ENCODE measurements around the gene CD44. TPM values are rescaled to one million over a fixed set of nuclear protein-coding genes. Genes with fewer than 3 reads are reported as not detected.
A peak's percentile ranks its signal among the peaks of the same experiment; 100 is the strongest.

CD44 gene
- total and polyA plus RNA-seq, 4 donors, result 28.9 to 72.2 (median 54.1) TPM

GRCh38 chr11:35272391-35272902 is 133.5 kb downstream of the CD44 start:
- Histone ChIP-seq H3K36me3 (ENCODE audit: control insufficient read depth, insufficient read depth, low read length) (peaks cover 7% of the 10 kb centered on the region), H3K27me3 (ENCODE audit: control insufficient read depth, insufficient read depth, low read length) (no peaks in the 10 kb centered on the region), H3K9me3 (ENCODE audit: control insufficient read depth, insufficient read depth, low read length) (no peaks in the 10 kb centered on the region), H3K4me1 (ENCODE audit: control insufficient read depth, insufficient read depth, low read length) (peaks cover 3% of the 10 kb centered on the region), H3K27ac (ENCODE audit: low read depth, low read length) (no peak overlapping the region), H3K4me3 (ENCODE audit: low read depth, low read length) (no peak overlapping the region)
- WGBS (ENCODE audit: insufficient coverage), result 83% methylated on average over 5 of the region's 5 CpGs
- no peak for DNase-seq (ENCODE audit: low read depth in 4 of 6, low spot score in 6 of 6)

- H3K27me3 ChIP-seq (ENCODE audit: control insufficient read depth, insufficient read depth, low read length), result no peaks in the 10 kb centered on the region
- no peaks in the 10 kb centered on the region for H3K9me3 ChIP-seq (ENCODE audit: control insufficient read depth, insufficient read depth, low read length)
- H3K4me1 ChIP-seq (ENCODE audit: control insufficient read depth, insufficient read depth, low read length), result peaks cover 3% of the 10 kb centered on the region
- H3K36me3 ChIP-seq (ENCODE audit: control insufficient read depth, insufficient read depth, low read length), result peaks cover 23% of the 10 kb centered on the region
- H3K27ac ChIP-seq (ENCODE audit: low read depth, low read length), result peak overlapping the region; percentile 74
- 21% methylated on average over 3 of the region's 6 CpGs for WGBS (ENCODE audit: insufficient coverage)
- peak in 5 of 6 donors; percentile 62 to 91 (median 69) for DNase-seq (ENCODE audit: low read depth in 4 of 6, low spot score in 6 of 6)
- no peak overlapping the region for H3K4me3 ChIP-seq (ENCODE audit: low read depth, low read length)
Observed at GRCh38 chr11:35274909-35275785, 136.2 kb downstream of the CD44 start.

DNA sequence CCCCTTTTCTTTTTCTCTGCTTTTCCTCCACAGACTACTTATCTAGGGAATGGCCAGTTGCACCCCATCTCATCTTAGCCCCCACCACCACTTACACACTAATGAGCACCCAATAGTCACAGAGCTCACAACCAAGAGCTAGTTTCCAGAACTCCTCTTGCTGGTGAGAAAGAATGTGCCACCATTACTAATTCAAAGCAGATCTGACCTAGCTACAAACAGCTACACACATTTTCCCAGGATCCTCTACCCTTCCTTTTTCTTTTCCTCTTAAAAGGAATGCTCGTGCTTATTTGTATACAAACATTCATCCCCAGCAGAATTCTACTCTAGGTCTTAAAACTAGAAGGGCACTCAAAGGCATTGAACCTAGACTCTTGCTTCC is 136.8 kb downstream of the CD44 start:
- peak in 3 of 6 donors; percentile 64 to 83 (median 80) for DNase-seq (ENCODE audit: low read depth in 4 of 6, low spot score in 6 of 6)
- H3K27ac ChIP-seq (ENCODE audit: low read depth, low read length), result peak overlapping the region; percentile 74
- WGBS (ENCODE audit: insufficient coverage), result 29% methylated on average over 1 of the region's 1 CpG

GRCh38 chr11:35276396-35277145 is 137.6 kb downstream of the CD44 start:
- WGBS (ENCODE audit: insufficient coverage), result 80% methylated on average over 1 of the region's 2 CpGs
- peaks cover 29% of the 10 kb centered on the region for H3K36me3 ChIP-seq (ENCODE audit: control insufficient read depth, insufficient read depth, low read length)
- no peak overlapping the region for H3K4me3 ChIP-seq (ENCODE audit: low read depth, low read length)
- H3K27ac ChIP-seq (ENCODE audit: low read depth, low read length), result peak overlapping the region; percentile 74
- DNase-seq (ENCODE audit: low read depth in 4 of 6, low spot score in 6 of 6), result peak in 1 of 6 donors; percentile 41
- peaks cover 3% of the 10 kb centered on the region for H3K4me1 ChIP-seq (ENCODE audit: control insufficient read depth, insufficient read depth, low read length)
- H3K27me3 ChIP-seq (ENCODE audit: control insufficient read depth, insufficient read depth, low read length), result no peaks in the 10 kb centered on the region
- H3K9me3 ChIP-seq (ENCODE audit: control insufficient read depth, insufficient read depth, low read length), result no peaks in the 10 kb centered on the region

More for the DNA sequence above, 136.8 kb downstream of the CD44 start:
- H3K27me3 ChIP-seq (ENCODE audit: control insufficient read depth, insufficient read depth, low read length), result no peaks in the 10 kb centered on the region
- peaks cover 27% of the 10 kb centered on the region for H3K36me3 ChIP-seq (ENCODE audit: control insufficient read depth, insufficient read depth, low read length)
- H3K9me3 ChIP-seq (ENCODE audit: control insufficient read depth, insufficient read depth, low read length), result no peaks in the 10 kb centered on the region
- H3K4me3 ChIP-seq (ENCODE audit: low read depth, low read length), result no peak overlapping the region
- H3K4me1 ChIP-seq (ENCODE audit: control insufficient read depth, insufficient read depth, low read length), result peaks cover 3% of the 10 kb centered on the region

- WGBS (ENCODE audit: insufficient coverage), result no CpG with 5 or more reads among the region's 2 CpGs
- Histone ChIP-seq H3K27me3 (ENCODE audit: control insufficient read depth, insufficient read depth, low read length) (no peaks in the 10 kb centered on the region), H3K9me3 (ENCODE audit: control insufficient read depth, insufficient read depth, low read length) (no peaks in the 10 kb centered on the region), H3K27ac (ENCODE audit: low read depth, low read length) (peak overlapping the region; percentile 43), H3K4me1 (ENCODE audit: control insufficient read depth, insufficient read depth, low read length) (peaks cover 3% of the 10 kb centered on the region), H3K4me3 (ENCODE audit: low read depth, low read length) (no peak overlapping the region), H3K36me3 (ENCODE audit: control insufficient read depth, insufficient read depth, low read length) (peaks cover 32% of the 10 kb centered on the region)
- DNase-seq (ENCODE audit: low read depth in 4 of 6, low spot score in 6 of 6), result no peak
Observed at GRCh38 chr11:35277827-35278226, 138.9 kb downstream of the CD44 start.

- no peaks in the 10 kb centered on the region for H3K9me3 ChIP-seq (ENCODE audit: control insufficient read depth, insufficient read depth, low read length)
- H3K27ac ChIP-seq (ENCODE audit: low read depth, low read length), result no peak overlapping the region
- H3K4me3 ChIP-seq (ENCODE audit: low read depth, low read length), result no peak overlapping the region
- WGBS (ENCODE audit: insufficient coverage), result no CpG with 5 or more reads among the region's 7 CpGs
- no peaks in the 10 kb centered on the region for H3K4me1 ChIP-seq (ENCODE audit: control insufficient read depth, insufficient read depth, low read length)
- peaks cover 28% of the 10 kb centered on the region for H3K36me3 ChIP-seq (ENCODE audit: control insufficient read depth, insufficient read depth, low read length)
- no peaks in the 10 kb centered on the region for H3K27me3 ChIP-seq (ENCODE audit: control insufficient read depth, insufficient read depth, low read length)
- no peak for DNase-seq (ENCODE audit: low read depth in 4 of 6, low spot score in 6 of 6)
Observed at GRCh38 chr11:35280727-35281126, 141.8 kb downstream of the CD44 start.

- no peak for DNase-seq (ENCODE audit: low read depth in 4 of 6, low spot score in 6 of 6)
- no peaks in the 10 kb centered on the region for H3K9me3 ChIP-seq (ENCODE audit: control insufficient read depth, insufficient read depth, low read length)
- H3K4me1 ChIP-seq (ENCODE audit: control insufficient read depth, insufficient read depth, low read length), result no peaks in the 10 kb centered on the region
- H3K27ac ChIP-seq (ENCODE audit: low read depth, low read length), result no peak overlapping the region
- no peak overlapping the region for H3K4me3 ChIP-seq (ENCODE audit: low read depth, low read length)
- WGBS (ENCODE audit: insufficient coverage), result 83% methylated on average over 1 of the region's 5 CpGs
- H3K36me3 ChIP-seq (ENCODE audit: control insufficient read depth, insufficient read depth, low read length), result peaks cover 28% of the 10 kb centered on the region
- H3K27me3 ChIP-seq (ENCODE audit: control insufficient read depth, insufficient read depth, low read length), result no peaks in the 10 kb centered on the region
Observed at GRCh38 chr11:35281169-35281688, 142.3 kb downstream of the CD44 start.

Other genes starting within 250 kb of the CD44 start
- 10 to 100 TPM; 24.2 to 36.7 TPM for gene APIP, start 222.8 kb upstream of the CD44 start, total RNA-seq
- 10 to 100 TPM; 28.4 to 43.1 TPM for gene APIP, start 222.8 kb upstream of the CD44 start, polyA plus RNA-seq (ENCODE audit: insufficient read length in 2 of 2)
- gene PDHX, start 222.6 kb upstream of the CD44 start, total RNA-seq, result 10 to 100 TPM; 46.3 to 47.8 TPM
- 10 to 100 TPM; 45.9 to 51.1 TPM for gene PDHX, start 222.6 kb upstream of the CD44 start, polyA plus RNA-seq (ENCODE audit: insufficient read length in 2 of 2)